Thoracic aorta (tissue), 2 donors: Measurements from ENCODE around the gene EIF4H. TPM values are rescaled to one million over a fixed set of nuclear protein-coding genes. Genes with fewer than 3 reads are reported as not detected.
"Not testable (repeated sequence)": the region's sequence is repeated elsewhere in the genome, so short reads cannot be mapped to it uniquely, and the experiment has no call there.

ENCODE experiments used
- ATAC-seq: fragments of 150-250 bp; one replicate; pipeline ENCODE4 v1.8.0; 2017; ENCODE audit warnings: low read depth; ENCODE audit not compliant: insufficient number of reproducible peaks, low FRiP score
- DNase-seq: peaks from one replicate; pipeline ENCODE4 v3.0.0-alpha.2; 2020; ENCODE audit warnings: low spot score
- H3K27ac ChIP-seq, 2 donors: fragments of 200-600 bp; sonication (generic); 1 replicate in 1 of 2; 2 replicates in 1 of 2; pipeline ENCODE4 v1.5.1; 2016; ENCODE audit warnings: mild to moderate bottlenecking in 2 of 2, moderate library complexity in 2 of 2
- H3K27me3 ChIP-seq: fragments of 200-600 bp; sonication (generic); replicated peaks from 2 replicates; pipeline ENCODE4 v1.6.0; 2016; ENCODE audit warnings: mild to moderate bottlenecking; ENCODE audit not compliant: insufficient read depth
- H3K36me3 ChIP-seq: fragments of 200-600 bp; sonication (generic); one replicate; pipeline ENCODE4 v1.5.1; 2016
- H3K4me1 ChIP-seq, 2 donors: fragments of 200-600 bp; sonication (generic); 1 replicate in 1 of 2; 2 replicates in 1 of 2; pipeline versions ENCODE4 v1.5.1 to v1.6.0; 2016; ENCODE audit warnings: low read depth in 2 of 2, mild to moderate bottlenecking in 1 of 2; ENCODE audit not compliant: control insufficient read depth in 1 of 2
- H3K4me3 ChIP-seq: fragments of 200-600 bp; sonication (generic); 2 replicates; pipeline ENCODE4 v1.5.1; 2016; ENCODE audit warnings: mild to moderate bottlenecking
- H3K9me3 ChIP-seq: fragments of 200-600 bp; sonication (generic); 2 replicates; pipeline ENCODE4 v1.5.1; 2016
- CTCF ChIP-seq: fragments of 200-600 bp; sonication (generic); IDR thresholded peaks from one replicate; pipeline ENCODE4 v1.5.1; 2019; ENCODE audit warnings: antibody characterized with exemption
- total RNA-seq, 2 donors: library from RNA; depleted of rRNA; stranded (reverse); fragments of >200 nt; gene quantifications; one replicate each; pipeline versions ENCODE4 v1.1.0 to v1.2.3, GENCODE V29; 2016

Gene EIF4H
- total RNA-seq, 2 donors from 2014 or later = 210 to 244 TPM

DNA sequence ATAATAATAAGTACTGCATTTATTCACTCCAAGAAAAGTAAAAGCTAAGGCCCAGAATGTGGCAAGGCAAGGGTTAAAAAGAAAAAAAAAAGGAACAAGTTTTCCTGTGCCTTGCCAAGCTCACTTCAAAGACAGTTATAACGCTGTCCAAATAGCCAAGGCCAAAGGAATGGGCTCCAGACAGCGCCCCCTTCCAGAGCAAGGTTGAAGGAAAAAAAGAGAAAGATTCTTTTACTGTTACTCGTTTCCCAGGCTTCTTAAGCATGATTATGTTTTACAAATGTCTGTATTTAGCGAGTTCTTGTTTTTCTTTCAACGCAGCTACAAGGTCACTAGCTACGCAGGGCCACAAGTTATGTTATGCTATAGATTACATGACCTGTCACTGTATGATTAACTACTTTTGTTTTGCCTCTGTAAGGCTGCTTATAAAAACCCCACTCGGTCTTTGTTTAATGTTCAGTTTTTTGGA lies 9.1 kb upstream of the EIF4H start:
- DNase-seq = no peak
- H3K4me3 ChIP-seq = no peak overlapping the region
- H3K9me3 ChIP-seq = no peaks in the 10 kb centered on the region
- TF ChIP-seq CTCF = no peak
- no peak overlapping the region for H3K27ac ChIP-seq
- H3K4me1 ChIP-seq = no peaks in the 10 kb centered on the region
- no peaks in the 10 kb centered on the region for H3K27me3 ChIP-seq
- H3K36me3 ChIP-seq = no peaks in the 10 kb centered on the region
- ATAC-seq = no peak

DNA sequence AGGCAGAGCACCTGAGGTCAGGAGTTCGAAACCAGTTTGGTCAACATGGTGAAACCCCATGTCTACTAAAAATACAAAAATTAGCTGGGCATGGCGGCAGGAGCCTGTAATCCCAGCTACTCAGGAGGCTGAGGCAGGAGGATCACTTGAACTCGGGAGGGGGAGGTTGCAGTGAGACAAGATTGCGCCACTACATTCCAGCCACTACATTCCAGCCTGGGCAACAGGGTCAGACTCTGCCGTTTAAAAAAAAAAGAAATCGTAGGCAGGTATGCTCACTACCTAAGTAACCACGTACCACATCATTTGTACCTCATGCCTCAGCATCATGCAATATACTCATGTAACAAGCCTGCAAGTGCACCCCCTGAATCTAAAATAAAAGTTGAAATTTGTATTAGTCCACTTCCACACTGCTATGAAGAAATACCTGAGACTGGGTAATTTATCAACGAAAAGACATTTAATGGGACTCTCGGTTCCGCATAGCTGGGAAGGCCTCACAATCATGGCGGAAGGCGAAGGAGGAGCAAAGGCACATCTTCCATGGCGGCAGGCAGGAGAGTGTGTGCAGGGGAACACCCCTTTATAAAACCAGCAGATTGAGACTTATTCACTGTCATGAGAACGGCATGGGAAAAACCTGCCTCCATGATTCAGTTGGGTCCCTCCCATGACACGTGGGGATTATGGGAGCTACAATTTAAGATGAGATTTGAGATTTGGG lies 8.1 kb upstream of the EIF4H start:
- Histone ChIP-seq H3K27ac (no peak overlapping the region), H3K9me3 (no peaks in the 10 kb centered on the region), H3K27me3 (no peaks in the 10 kb centered on the region), H3K4me1 (no peaks in the 10 kb centered on the region), H3K4me3 (no peak overlapping the region), H3K36me3 (no peaks in the 10 kb centered on the region)
- TF ChIP-seq CTCF = no peak
- DNase-seq (no peak), ATAC-seq (no peak)

- not testable (repeated sequence) for H3K27me3 ChIP-seq, DNase-seq, ATAC-seq, H3K4me3 ChIP-seq, H3K9me3 ChIP-seq, H3K4me1 ChIP-seq, H3K36me3 ChIP-seq, H3K27ac ChIP-seq
Observed at GRCh38 chr7:74167324-74167723, 6.8 kb upstream of the EIF4H start.

DNA sequence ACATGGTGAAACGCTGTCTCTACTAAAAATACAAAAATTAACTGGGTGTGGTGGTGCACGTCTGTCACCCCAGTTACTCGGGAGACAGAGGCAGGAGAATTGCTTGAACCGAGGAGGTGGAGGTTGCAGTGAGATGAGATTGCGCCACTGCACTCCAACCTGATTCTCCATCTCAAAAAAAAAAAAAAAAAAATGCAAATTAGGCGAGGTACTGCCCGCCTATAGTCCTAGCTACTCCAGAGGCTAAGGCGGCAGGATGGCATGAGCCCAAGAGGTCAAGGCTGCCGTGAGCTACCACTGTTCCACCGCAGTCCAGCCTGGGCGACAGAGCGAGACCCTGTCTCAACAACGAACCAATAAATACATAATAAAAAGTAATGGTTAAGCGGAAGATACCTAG lies 1.1 kb upstream of the EIF4H start:
- no peaks in the 10 kb centered on the region for H3K36me3 ChIP-seq
- H3K27me3 ChIP-seq = no peaks in the 10 kb centered on the region
- peaks cover 26 to 38% of the 10 kb centered on the region in 2 donors for H3K4me1 ChIP-seq
- no peaks in the 10 kb centered on the region for H3K9me3 ChIP-seq
- H3K27ac ChIP-seq = no peak overlapping the region
- TF ChIP-seq CTCF = no peak
- no peak for ATAC-seq
- DNase-seq = no peak
- H3K4me3 ChIP-seq = no peak overlapping the region

DNA sequence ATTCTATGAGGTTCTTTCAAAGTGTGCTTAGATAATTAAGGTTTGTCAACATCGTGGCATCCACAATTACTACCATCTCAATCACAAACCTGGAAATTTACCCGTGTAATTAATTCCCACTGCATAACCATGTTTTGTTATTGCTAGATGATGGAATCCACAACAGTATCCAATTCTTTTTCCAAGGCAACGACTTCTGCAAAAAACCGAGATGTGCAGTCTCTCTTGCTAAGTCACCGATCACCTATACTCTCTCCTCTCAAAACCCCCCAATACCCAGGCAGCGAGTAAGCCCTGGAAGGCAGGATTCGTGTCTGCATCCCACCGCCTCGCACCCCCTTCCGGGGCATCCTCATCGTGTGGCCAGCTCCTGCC lies 678 bp upstream of the EIF4H start:
- no peak for TF ChIP-seq CTCF
- peak overlapping the region; percentile 64 to 82 for H3K27ac ChIP-seq
- H3K36me3 ChIP-seq = no peaks in the 10 kb centered on the region
- H3K27me3 ChIP-seq = no peaks in the 10 kb centered on the region
- DNase-seq = no peak
- H3K9me3 ChIP-seq = no peaks in the 10 kb centered on the region
- H3K4me3 ChIP-seq = peak overlapping the region; percentile 90
- H3K4me1 ChIP-seq = peaks cover 28 to 42% of the 10 kb centered on the region in 2 donors
- no peak for ATAC-seq

DNA sequence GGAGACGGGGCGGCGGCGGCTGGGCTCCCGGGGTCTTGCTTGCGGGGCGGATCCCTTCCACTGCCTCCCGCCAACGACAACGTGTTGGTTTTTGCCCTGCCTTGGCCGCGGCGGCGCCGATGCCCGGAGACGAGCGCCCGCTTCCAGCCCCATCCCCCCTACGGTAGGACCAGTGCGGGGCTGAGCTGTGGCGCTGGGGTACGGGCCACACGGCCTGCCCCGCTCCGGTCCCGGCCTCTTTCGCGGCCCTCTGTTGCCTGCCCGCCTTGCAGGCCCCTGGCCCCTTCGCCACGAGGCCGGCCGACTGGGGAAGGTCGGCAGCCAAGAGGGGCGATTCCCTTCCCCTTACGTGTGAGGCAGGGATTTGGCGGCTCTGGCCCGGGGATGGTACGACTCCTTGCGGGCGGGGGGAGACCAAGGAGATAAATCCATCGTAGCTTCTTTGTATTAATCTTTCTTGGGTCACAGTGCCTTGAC lies 488 bp downstream of the EIF4H start:
- Histone ChIP-seq H3K4me3 (peak overlapping the region; percentile 90), H3K27me3 (no peaks in the 10 kb centered on the region), H3K9me3 (no peaks in the 10 kb centered on the region), H3K36me3 (no peaks in the 10 kb centered on the region), H3K27ac (peak overlapping the region; percentile 81 to 89), H3K4me1 (peaks cover 35 to 54% of the 10 kb centered on the region in 2 donors)
- peak; percentile 4 for ATAC-seq
- TF ChIP-seq CTCF = no peak
- no peak for DNase-seq
